Glutamatergic neuron (in vitro differentiated cells): Measurements from ENCODE around the gene PCNX2. TPM values are rescaled to one million over a fixed set of nuclear protein-coding genes. Genes with fewer than 3 reads are reported as not detected.
"Not testable (repeated sequence)": the region's sequence is repeated elsewhere in the genome, so short reads cannot be mapped to it uniquely, and the experiment has no call there.

ENCODE experiments used
- DNase-seq: peaks from one replicate; pipeline ENCODE4 v3.0.0; 2022
- H3K27ac Mint-ChIP-seq: one replicate; pipeline ENCODE4 v1.8.0; 2020; ENCODE audit warnings: mild to moderate bottlenecking, mixed read lengths, inconsistent platforms; ENCODE audit not compliant: unreplicated experiment
- H3K27me3 Mint-ChIP-seq: one replicate; pipeline ENCODE4 v1.8.0; 2020; ENCODE audit warnings: mild to moderate bottlenecking, moderate library complexity, mixed read lengths, inconsistent platforms; ENCODE audit not compliant: unreplicated experiment
- H3K36me3 Mint-ChIP-seq: one replicate; pipeline ENCODE4 v1.8.0; 2020; ENCODE audit warnings: mild to moderate bottlenecking, mixed read lengths, inconsistent platforms; ENCODE audit not compliant: unreplicated experiment
- H3K4me1 Mint-ChIP-seq: one replicate; pipeline ENCODE4 v1.8.0; 2020; ENCODE audit warnings: mild to moderate bottlenecking, low read depth, mixed read lengths, inconsistent platforms; ENCODE audit not compliant: unreplicated experiment
- H3K4me3 Mint-ChIP-seq: one replicate; pipeline ENCODE4 v1.8.0; 2020; ENCODE audit warnings: mild to moderate bottlenecking, mixed read lengths, inconsistent platforms; ENCODE audit not compliant: unreplicated experiment
- H3K9me3 Mint-ChIP-seq: one replicate; pipeline ENCODE4 v1.8.0; 2020; ENCODE audit warnings: mild to moderate bottlenecking, moderate library complexity, mixed read lengths, inconsistent platforms; ENCODE audit not compliant: unreplicated experiment
- total RNA-seq: library from RNA; stranded (reverse); fragmentation: NEBNext Ultra II Directional; extraction: Animal tissue kit (Norgen Biotek cat#: 25700); gene quantifications from one replicate; pipeline ENCODE4 v1.2.1, GENCODE V29; 2021; ENCODE audit not compliant: unreplicated experiment
- TF ChIP-seq, protein P1 (sequence below): fragments of 200-600 bp; sonication (generic); IDR thresholded peaks from one replicate; pipeline ENCODE4 v1.5.0; 2021; ENCODE audit not compliant: partially characterized antibody, unreplicated experiment

The PCNX2 gene
- total RNA-seq, 1 donor from 2014 or later: 44.5 TPM

DNA sequence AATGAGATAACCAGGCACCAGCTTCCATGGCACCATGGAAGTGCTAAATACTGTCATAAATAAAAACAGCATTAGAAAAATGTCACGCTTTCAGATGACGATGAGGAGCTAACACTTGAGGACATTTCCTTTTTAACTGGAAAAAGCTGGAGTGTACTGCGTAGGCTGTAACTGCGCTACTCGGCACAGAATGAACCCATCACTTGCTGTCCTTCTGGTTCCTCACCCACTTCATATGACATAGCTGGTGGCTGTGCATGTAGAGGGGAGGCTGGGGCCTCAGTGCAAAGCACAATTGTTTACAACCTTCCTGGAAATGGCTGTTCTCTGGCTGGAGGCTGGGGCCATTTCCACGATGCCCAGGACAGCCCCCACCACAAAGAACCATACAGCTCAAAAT is 289.4 kb downstream of the PCNX2 start:
- Mint-ChIP-seq H3K36me3 (peaks cover 7% of the 10 kb centered on the region), H3K4me3 (no peak overlapping the region), H3K4me1 (peaks cover 2% of the 10 kb centered on the region), H3K27ac (no peak overlapping the region), H3K27me3 (peaks cover 1% of the 10 kb centered on the region), H3K9me3 (peaks cover 10% of the 10 kb centered on the region)
- TF ChIP-seq, protein P1, sequence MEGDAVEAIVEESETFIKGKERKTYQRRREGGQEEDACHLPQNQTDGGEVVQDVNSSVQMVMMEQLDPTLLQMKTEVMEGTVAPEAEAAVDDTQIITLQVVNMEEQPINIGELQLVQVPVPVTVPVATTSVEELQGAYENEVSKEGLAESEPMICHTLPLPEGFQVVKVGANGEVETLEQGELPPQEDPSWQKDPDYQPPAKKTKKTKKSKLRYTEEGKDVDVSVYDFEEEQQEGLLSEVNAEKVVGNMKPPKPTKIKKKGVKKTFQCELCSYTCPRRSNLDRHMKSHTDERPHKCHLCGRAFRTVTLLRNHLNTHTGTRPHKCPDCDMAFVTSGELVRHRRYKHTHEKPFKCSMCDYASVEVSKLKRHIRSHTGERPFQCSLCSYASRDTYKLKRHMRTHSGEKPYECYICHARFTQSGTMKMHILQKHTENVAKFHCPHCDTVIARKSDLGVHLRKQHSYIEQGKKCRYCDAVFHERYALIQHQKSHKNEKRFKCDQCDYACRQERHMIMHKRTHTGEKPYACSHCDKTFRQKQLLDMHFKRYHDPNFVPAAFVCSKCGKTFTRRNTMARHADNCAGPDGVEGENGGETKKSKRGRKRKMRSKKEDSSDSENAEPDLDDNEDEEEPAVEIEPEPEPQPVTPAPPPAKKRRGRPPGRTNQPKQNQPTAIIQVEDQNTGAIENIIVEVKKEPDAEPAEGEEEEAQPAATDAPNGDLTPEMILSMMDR: no peak
- DNase-seq: no peak

DNA sequence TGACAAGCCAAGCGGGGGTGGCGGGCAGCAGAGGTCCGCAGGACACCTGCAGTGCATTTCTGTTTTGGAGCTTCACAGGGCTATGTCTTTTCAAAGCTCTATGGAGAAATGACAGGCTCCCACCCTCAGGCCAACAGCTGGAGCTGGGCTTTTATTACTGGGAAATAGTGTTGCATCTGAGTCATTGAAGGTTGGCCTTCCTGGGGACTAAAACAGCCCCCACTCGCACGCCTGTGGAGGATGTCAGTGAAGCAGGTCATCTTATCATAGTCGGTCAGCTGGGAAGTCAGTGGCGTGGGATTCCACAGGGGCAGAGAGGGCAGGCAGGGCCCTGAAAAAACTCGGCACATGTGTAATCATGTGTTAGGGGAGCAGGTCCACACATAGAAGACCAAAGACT is 289.8 kb downstream of the PCNX2 start:
- Mint-ChIP-seq H3K9me3 (peaks cover 10% of the 10 kb centered on the region), H3K4me3 (no peak overlapping the region), H3K36me3 (peaks cover 7% of the 10 kb centered on the region), H3K4me1 (peaks cover 2% of the 10 kb centered on the region), H3K27me3 (peaks cover 1% of the 10 kb centered on the region), H3K27ac (no peak overlapping the region)
- DNase-seq: no peak
- TF ChIP-seq, protein P1: no peak

DNA sequence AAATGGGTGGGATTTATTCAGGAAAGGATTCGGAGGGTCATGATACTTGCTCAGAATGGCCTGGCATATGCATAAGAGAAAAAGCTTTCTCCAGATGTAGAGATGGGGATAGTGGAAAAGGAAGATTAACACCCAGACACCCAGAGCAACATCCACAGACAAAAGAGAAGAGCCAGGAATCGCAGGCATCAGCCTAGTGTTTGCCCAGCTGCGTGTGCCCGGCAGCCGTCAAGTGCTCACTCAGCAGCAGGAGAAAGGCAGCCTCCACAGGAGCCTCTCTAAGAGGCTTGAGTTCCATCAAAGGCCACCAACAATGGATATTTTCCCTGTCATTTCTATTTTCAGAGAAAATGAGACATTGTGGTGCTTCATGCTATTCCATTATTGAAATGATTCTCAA is 290.4 kb downstream of the PCNX2 start:
- Mint-ChIP-seq H3K27me3 (peaks cover 3% of the 10 kb centered on the region), H3K27ac (no peak overlapping the region), H3K9me3 (peaks cover 10% of the 10 kb centered on the region), H3K4me3 (no peak overlapping the region), H3K36me3 (peaks cover 7% of the 10 kb centered on the region), H3K4me1 (peaks cover 2% of the 10 kb centered on the region)
- TF ChIP-seq, protein P1: no peak
- no peak for DNase-seq

DNA sequence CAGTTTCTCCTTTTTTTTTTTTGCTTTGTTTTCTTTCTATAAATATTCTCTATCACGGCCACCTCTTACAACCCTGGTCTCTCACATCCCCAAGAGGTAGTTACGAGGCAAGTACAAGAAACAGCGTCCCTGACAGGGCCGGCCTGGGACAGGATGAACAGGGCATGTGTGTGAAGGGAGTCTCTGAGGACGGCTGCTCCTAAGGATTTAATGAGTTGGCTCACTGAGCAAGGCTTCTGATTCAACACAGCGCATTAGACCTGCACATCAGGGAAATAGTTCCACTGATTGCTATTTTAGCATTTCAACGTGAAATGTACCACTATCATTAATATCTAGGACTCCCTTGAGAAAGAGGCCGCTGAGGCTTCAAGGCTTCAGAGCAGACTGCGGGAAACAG is 291.1 kb downstream of the PCNX2 start:
- Mint-ChIP-seq H3K9me3 (peaks cover 10% of the 10 kb centered on the region), H3K27me3 (peaks cover 3% of the 10 kb centered on the region), H3K27ac (no peak overlapping the region), H3K36me3 (peaks cover 7% of the 10 kb centered on the region), H3K4me1 (peaks cover 2% of the 10 kb centered on the region), H3K4me3 (no peak overlapping the region)
- DNase-seq: no peak
- TF ChIP-seq, protein P1: no peak

DNA sequence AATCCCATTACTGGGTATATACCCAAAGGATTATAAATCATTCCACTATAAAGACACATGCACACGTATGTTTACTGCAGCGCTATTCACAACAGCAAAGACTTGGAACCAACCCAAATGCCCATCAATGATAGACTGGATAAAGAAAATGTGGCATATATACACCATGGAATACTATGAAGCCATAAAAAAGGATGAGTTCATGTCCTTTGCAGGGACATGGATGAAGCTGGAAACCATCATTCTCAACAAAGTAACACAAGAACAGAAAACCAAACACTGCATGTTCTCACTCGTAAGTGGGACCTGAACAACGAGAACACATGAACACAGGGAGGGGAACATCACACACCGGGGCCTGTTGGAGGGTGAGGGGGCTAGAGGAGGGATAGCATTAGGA is 291.9 kb downstream of the PCNX2 start:
- H3K27me3 Mint-ChIP-seq, H3K4me3 Mint-ChIP-seq, H3K27ac Mint-ChIP-seq, H3K36me3 Mint-ChIP-seq, H3K4me1 Mint-ChIP-seq, DNase-seq: not testable (repeated sequence)
- H3K9me3 Mint-ChIP-seq: peaks cover 10% of the 10 kb centered on the region
